Measurements from ENCODE around the gene CDK11B.

DNA sequence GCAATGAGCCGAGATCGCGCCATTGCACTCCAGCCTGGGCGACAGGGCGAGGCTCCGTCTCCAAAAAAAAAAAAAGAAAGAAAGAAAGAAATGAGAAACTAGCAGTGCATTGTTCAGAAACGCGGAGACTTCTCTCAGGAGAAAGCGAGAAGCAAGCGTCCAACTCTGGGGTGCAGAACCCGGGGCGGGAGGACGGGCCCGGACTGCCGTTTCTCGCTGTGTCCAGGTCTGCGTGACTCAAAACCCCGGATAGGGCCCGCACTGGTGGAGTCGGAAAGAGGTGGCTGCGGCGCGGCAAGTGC lies 43.9 kb downstream of the CDK11B start:
- TF ChIP-seq CTCF (IDR thresholded peaks at IDR 0.05) (no peak), EZH2 (IDR thresholded peaks at IDR 0.05) (no peak)
